Activated T-helper 1 cell treated with anti-CD3 and anti-CD28 coated beads, Interleukin-12 subunit alpha, Interleukin-12 subunit beta, Interleukin-2, Interleukin-4 antibody, amounts not matched to agents 30 ng/mL and 10 ng/mL and 1 ng/mL, durations not matched to agents 14 hours and 24 hours and 36 hours (primary cell): ENCODE results near the gene SNAI3. TPM values are rescaled to one million over a fixed set of nuclear protein-coding genes. Genes with fewer than 3 reads are reported as not detected.
"Not testable (repeated sequence)": the region's sequence is repeated elsewhere in the genome, so short reads cannot be mapped to it uniquely, and the experiment has no call there.

Experiments used
- DNase-seq: peaks from one replicate; pipeline ENCODE4 v3.0.0; 2021; ENCODE audit warnings: low spot score
- H3K27ac Mint-ChIP-seq: one replicate; pipeline ENCODE4 v1.8.0; 2021; ENCODE audit warnings: mild to moderate bottlenecking, mixed read lengths
- H3K27me3 Mint-ChIP-seq: one replicate; pipeline ENCODE4 v1.8.0; 2022; ENCODE audit warnings: mild to moderate bottlenecking, moderate library complexity, mixed read lengths; ENCODE audit not compliant: insufficient read depth
- H3K36me3 Mint-ChIP-seq: one replicate; pipeline ENCODE4 v1.8.0; 2021; ENCODE audit warnings: low read depth, mixed read lengths
- H3K4me1 Mint-ChIP-seq: one replicate; pipeline ENCODE4 v1.8.0; 2021; ENCODE audit warnings: low read depth, mixed read lengths
- H3K4me3 Mint-ChIP-seq: one replicate; pipeline ENCODE4 v1.8.0; 2021; ENCODE audit warnings: mild to moderate bottlenecking, moderate library complexity, mixed read lengths
- H3K9me3 Mint-ChIP-seq: one replicate; pipeline ENCODE4 v1.8.0; 2021; ENCODE audit warnings: mixed read lengths
- intact Hi-C: fragments of 100-400 bp; cut with micrococcal nuclease; formaldehyde crosslinking; loops from one replicate; pipeline ENCODE4 v1.15.1; 2024
- total RNA-seq: library from RNA; stranded (reverse); gene quantifications from 2 replicates; pipeline ENCODE4 v1.2.3, GENCODE V29; 2022

Gene SNAI3
- total RNA-seq, 1 donor from 2014 or later: 2.4 TPM

DNA sequence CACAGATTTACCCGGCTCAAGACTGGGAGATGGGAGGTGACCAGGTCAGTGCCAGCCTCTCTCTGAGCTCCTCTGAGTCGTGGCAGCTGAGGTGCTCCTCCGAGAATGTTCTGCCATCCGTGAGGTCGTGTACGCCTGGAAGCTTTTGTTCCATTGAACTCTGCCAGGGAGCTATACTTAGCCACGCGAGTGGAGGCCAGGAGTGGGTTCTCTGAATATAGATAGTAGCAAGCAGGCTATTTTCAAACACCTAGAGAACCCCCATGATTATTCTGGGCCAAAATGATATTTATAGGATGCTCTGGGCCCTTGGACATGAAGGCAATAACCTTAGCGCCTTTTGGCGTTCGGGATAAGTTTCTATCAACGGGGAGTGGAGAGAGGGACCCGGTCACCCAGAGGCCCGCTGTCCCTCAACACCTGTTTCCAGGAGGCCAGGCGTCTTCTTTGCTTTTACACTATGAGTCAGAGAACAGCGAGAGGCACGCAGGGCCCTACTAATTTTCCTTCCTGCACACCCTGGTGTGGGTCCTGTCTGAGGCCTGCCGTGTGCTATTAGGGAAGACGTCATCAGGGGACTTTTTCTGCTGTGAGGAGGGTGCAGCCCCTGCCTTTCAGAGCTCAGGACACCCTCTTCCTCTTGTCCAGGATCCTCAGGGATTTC lies 12.5 kb downstream of the SNAI3 start:
- Mint-ChIP-seq H3K27ac (no peak overlapping the region), H3K36me3 (peaks cover 7% of the 10 kb centered on the region), H3K9me3 (no peaks in the 10 kb centered on the region)

DNA sequence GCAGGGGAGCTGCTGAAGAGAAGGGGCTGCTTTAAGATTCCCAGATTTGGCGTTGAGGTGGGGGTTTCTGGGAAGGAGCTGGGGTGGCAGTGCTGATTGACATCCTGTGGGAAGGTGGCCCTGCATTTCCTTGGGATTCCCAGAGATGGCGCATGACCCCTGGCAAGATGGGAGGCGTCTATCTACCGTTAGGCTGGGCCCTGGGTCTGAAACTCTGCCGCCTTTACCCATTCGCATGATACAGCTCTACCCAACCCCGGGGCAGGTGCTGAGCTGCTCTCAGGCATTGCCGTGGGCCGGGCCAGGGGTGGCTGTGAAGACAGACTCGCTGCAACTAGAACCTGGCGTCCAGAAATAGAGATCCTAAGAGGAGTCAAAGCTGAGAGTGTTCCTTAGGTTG lies 13.5 kb downstream of the SNAI3 start:
- Mint-ChIP-seq H3K9me3 (no peaks in the 10 kb centered on the region), H3K27me3 (no peaks in the 10 kb centered on the region), H3K4me1 (no peaks in the 10 kb centered on the region), H3K27ac (no peak overlapping the region), H3K4me3 (no peak overlapping the region), H3K36me3 (peaks cover 11% of the 10 kb centered on the region)
- no peak for DNase-seq
- intact Hi-C loops: no loop called here

More for the DNA sequence above, 12.5 kb downstream of the SNAI3 start:
- DNase-seq: no peak
- Mint-ChIP-seq H3K4me3 (no peak overlapping the region), H3K27me3 (no peaks in the 10 kb centered on the region), H3K4me1 (no peaks in the 10 kb centered on the region)
- intact Hi-C loops: no loop called here

DNA sequence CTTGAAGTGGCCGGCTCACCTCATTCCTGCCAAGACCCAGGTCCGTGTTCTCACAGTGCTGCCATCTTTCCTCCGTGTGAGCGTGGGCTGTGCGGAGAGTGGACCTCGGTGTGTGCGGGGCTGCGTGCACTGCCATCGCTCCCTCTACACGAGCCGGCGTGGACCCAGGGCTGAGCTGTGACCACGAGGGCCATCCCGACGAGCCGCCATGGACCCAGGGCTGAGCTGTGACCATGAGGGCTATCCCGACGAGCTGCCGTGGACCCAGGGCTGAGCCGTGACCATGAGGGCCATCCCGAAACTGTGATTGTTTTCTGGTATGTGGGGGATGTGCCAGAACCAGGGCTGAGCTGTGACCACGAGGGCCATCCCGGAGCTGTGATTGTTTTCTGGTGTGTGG lies 14.5 kb downstream of the SNAI3 start:
- no peaks in the 10 kb centered on the region for H3K27me3 Mint-ChIP-seq
- H3K36me3 Mint-ChIP-seq: peaks cover 13% of the 10 kb centered on the region
- H3K4me3 Mint-ChIP-seq: no peak overlapping the region
- H3K4me1 Mint-ChIP-seq: no peaks in the 10 kb centered on the region
- intact Hi-C loops: no loop called here
- DNase-seq: no peak
- H3K9me3 Mint-ChIP-seq: no peaks in the 10 kb centered on the region
- H3K27ac Mint-ChIP-seq: no peak overlapping the region

DNA sequence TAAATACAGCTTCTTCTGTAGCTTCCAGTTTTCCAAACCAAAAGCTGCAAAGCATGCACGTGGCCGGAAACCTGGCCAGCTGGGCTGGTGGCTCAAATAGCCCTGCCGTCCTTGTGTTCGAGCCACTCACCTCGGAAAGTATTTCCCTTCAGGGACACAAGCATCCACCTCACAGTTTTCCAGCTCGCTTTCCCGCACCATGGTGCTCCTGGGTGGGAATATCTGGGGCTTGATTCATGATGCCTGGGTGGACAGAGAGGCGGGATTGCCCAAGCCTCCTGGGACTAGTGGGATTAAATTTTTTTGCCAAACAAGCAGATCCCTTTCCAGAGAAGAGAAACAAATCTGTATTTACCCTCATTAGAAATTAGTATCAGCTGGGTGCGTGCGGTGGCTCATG lies 16.3 kb downstream of the SNAI3 start:
- Mint-ChIP-seq H3K4me3 (no peak overlapping the region), H3K27me3 (no peaks in the 10 kb centered on the region), H3K36me3 (peaks cover 11% of the 10 kb centered on the region), H3K4me1 (peaks cover 3% of the 10 kb centered on the region), H3K27ac (no peak overlapping the region), H3K9me3 (no peaks in the 10 kb centered on the region)
- intact Hi-C loops: loop anchor here (10.0 kb wide), 1 partner anchor 1285 kb away; the partner anchor contains the start of gene FBXO31
- no peak for DNase-seq

DNA sequence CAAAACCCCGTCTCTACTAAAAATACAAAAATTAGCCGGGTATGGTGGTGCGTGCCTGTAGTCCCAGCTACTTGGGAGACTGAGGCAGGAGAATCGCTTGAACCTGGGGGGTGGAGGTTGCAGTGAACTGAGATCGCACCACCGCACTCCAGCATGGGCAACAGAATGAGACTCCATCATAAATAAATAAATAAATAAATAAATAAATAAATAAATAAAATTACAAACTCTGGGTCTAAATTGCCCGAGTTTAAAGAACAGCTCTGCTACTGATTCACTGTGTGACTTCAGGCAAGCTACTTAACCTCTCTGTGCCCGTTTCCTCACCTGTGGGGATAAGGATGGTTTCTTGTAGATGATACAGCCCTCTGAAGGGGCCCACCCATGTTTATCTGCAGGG lies 16.8 kb downstream of the SNAI3 start:
- H3K9me3 Mint-ChIP-seq, H3K4me3 Mint-ChIP-seq, H3K27ac Mint-ChIP-seq, DNase-seq, H3K27me3 Mint-ChIP-seq, H3K4me1 Mint-ChIP-seq: not testable (repeated sequence)
- intact Hi-C loops: loop anchor here (10.0 kb wide), 1 partner anchor 1285 kb away; the partner anchor contains the start of gene FBXO31
- H3K36me3 Mint-ChIP-seq: peaks cover 11% of the 10 kb centered on the region

DNA sequence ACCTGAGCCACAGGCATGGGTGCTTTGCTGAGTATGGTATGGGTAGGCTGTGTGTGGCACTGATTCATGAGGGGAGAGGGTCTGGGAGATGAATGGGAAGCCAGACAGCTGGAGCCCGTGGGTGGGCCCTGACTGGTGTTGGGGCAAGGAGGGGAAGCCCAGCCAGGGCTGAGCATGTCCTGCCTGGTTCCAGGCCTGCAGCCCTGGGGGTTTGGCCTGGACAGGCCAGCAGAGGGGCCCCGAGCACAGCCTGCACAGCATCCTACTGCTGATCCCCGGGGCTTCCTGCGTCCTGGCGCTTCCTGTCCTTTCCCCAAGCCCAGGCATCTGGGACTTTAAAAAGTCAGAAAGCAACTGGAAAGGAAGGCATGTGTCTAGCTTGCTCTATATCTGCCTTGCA lies 18.8 kb downstream of the SNAI3 start:
- Mint-ChIP-seq H3K4me3 (no peak overlapping the region), H3K9me3 (no peaks in the 10 kb centered on the region), H3K27ac (no peak overlapping the region), H3K27me3 (no peaks in the 10 kb centered on the region), H3K4me1 (peaks cover 6% of the 10 kb centered on the region), H3K36me3 (peaks cover 8% of the 10 kb centered on the region)
- intact Hi-C loops: loop anchor here (10.0 kb wide), 1 partner anchor 1283 kb away; the partner anchor contains the start of gene FBXO31
- no peak for DNase-seq

DNA sequence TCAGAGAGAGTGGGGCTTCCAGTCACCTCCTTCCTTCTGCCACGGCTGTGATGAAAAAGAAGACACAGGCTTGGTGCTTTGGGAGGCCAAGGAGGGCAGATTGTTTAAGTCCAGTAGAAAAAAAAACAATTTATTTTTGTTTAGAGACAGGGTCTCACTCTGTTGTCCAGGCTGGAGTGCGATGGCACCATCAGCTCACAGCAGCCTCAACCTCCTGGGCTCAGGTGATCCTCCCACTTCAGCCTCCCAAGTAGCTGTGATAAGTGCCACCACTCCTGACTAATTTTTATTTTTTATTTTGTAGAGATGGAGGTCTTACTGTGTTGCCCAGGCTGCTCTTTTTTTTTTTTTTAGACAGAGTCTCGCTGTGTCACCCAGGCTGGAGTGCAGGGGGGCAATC lies 20.7 kb downstream of the SNAI3 start:
- no peak overlapping the region for H3K4me3 Mint-ChIP-seq
- H3K27ac Mint-ChIP-seq: no peak overlapping the region
- H3K36me3 Mint-ChIP-seq: peaks cover 8% of the 10 kb centered on the region
- H3K4me1 Mint-ChIP-seq: peaks cover 20% of the 10 kb centered on the region
- H3K9me3 Mint-ChIP-seq: no peaks in the 10 kb centered on the region
- intact Hi-C loops: loop anchor here (10.0 kb wide), 1 partner anchor 1281 kb away; the partner anchor contains the start of gene FBXO31
- no peak for DNase-seq
- H3K27me3 Mint-ChIP-seq: no peaks in the 10 kb centered on the region

DNA sequence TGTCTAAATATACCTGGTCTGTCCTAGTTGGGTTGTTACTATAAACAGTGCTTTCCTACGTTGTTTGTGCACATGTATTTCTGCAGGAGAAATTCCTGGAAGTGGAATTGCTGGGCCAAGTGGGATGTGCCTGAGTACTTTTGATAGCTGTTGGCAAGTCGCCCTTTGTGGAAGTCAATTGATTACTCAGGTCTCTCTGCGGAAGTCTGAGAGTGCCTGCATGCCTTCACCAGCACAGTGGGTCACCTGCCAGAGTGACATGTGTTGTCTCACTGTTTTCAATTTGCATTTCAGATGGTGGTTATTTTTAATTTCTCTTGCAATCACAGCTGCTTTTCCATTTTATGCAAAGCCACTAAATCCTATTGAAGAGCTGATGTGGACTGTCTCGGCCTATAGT lies 21.2 kb downstream of the SNAI3 start:
- no peaks in the 10 kb centered on the region for H3K27me3 Mint-ChIP-seq
- H3K36me3 Mint-ChIP-seq: peaks cover 8% of the 10 kb centered on the region
- peak overlapping the region; percentile 63 for H3K4me3 Mint-ChIP-seq
- peaks cover 20% of the 10 kb centered on the region for H3K4me1 Mint-ChIP-seq
- no peak for DNase-seq
- H3K9me3 Mint-ChIP-seq: no peaks in the 10 kb centered on the region
- intact Hi-C loops: loop anchor here (10.0 kb wide), 1 partner anchor 1280 kb away; the partner anchor contains the start of gene FBXO31
- H3K27ac Mint-ChIP-seq: no peak overlapping the region

DNA sequence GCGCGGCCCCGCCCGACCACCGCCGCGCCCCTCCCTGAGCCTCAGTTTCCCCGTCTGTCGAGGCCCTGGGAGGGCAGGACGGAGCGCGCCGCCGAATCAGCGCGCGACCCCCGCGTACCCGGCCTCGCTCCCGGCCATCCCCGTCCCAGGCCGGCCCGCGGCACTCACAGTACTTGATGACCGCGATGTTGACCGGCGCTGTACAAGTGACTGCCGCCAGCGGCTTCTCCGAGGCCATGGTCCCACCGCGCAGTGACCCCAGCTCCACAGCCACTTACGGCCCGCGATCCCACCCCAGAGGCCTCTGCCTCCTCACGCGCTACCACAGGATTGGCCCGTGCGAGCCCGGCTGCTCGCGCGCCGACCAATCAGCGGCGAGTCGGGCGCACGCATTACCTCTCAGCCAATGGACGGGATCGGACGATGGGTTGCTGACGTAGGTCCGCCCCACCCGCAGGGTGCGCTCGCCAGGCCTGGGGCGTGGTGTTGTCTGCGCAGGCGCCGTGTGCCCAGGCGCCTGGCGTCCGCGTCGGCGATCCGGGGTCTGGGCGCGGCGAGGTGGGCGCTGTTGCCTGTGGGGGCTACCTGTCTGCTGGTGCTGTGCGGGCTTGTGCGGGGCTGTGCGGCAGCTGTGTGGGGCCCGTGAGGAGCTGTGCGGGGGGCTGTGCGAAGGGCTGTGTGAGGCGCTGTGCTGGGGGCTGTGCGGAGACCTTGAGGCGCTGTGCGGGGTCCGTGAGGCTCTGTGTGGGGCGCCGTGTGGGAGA lies 23.3 kb downstream of the SNAI3 start, which contains the start of gene MVD:
MVD (minus strand) TSS at position 249 of the 764 bp plus-strand sequence; CDS start at position 238, 11 bp downstream.
- H3K4me3 Mint-ChIP-seq: peak within 1 kb of the TSS; percentile 88
- H3K9me3 Mint-ChIP-seq: no peaks in the 10 kb centered on the region
- H3K27ac Mint-ChIP-seq: peak within 1 kb of the TSS; percentile 84
- peaks cover 20% of the 10 kb centered on the region for H3K4me1 Mint-ChIP-seq
- intact Hi-C loops: loop anchor here (1.0 to 10.0 kb wide), 8 partner anchors 12 to 1278 kb away; partner anchors contain the start of genes CTU2, CYBA, FBXO31 and GALNS
- H3K36me3 Mint-ChIP-seq: peaks cover 5% of the 10 kb centered on the region
- no peaks in the 10 kb centered on the region for H3K27me3 Mint-ChIP-seq
- peak; percentile 96 for DNase-seq

DNA sequence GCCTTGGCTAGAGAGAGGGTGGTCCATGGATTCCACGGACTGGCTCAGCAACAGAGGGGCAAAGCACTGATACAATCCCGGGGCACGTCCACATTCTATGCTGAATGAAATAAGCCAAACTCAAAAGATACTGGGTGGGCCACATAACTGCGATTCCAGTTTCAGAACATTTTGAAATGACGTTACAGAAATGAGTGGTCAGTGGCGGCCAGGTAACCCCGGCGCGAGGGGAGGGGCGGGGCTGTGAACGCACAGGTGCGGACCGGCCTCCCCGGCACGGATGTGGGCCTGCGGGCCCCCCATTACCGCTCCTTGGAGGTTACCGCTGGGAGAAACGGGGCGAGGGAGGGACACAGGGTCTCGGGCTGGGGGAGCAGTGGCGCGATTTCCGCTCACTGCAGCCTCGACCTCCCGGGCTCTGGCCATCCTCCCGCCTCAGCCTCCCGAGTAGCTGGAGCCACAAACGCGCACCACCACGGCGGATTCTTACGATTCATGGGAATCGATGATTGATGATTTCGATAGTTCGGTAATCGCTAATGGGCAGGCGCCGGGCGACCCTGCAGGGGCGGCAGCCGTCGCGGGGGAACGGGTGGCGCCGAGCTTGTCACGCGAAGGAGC lies 24.0 kb downstream of the SNAI3 start:
- peaks cover 20% of the 10 kb centered on the region for H3K4me1 Mint-ChIP-seq
- intact Hi-C loops: loop anchor here (5.0 to 10.0 kb wide), 2 partner anchors 195 to 1278 kb away; partner anchors contain the start of genes FBXO31, GALNS and TRAPPC2L
- H3K9me3 Mint-ChIP-seq: no peaks in the 10 kb centered on the region
- peak overlapping the region; percentile 84 for H3K27ac Mint-ChIP-seq
- peak overlapping the region; percentile 84 for H3K4me3 Mint-ChIP-seq
- peaks cover 5% of the 10 kb centered on the region for H3K36me3 Mint-ChIP-seq
- H3K27me3 Mint-ChIP-seq: no peaks in the 10 kb centered on the region
- DNase-seq: no peak

DNA sequence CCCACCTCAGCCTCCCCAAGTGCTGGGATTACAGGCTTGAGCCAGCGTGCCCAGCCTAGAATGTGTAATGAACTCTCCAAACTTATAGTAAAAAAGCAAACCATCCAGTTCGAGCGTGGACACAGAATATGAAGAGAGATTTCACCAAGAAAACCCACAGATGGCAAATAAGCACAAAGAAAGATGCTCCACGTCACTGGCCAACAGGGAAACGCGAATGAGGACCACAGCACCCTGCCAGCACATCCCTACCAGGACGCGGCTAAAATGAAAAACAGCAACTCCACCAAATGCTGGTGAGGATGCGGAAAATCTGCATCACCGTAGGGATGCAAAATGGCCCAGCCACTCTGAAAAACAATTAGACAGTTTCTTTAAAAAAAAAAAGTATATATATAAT lies 24.8 kb downstream of the SNAI3 start:
- peaks cover 3% of the 10 kb centered on the region for H3K36me3 Mint-ChIP-seq
- H3K4me3 Mint-ChIP-seq: peak overlapping the region; percentile 84
- peak overlapping the region; percentile 6 for H3K27ac Mint-ChIP-seq
- no peaks in the 10 kb centered on the region for H3K9me3 Mint-ChIP-seq
- peaks cover 20% of the 10 kb centered on the region for H3K4me1 Mint-ChIP-seq
- no peak for DNase-seq
- intact Hi-C loops: loop anchor here (5.0 to 10.0 kb wide), 2 partner anchors 196 to 1277 kb away; partner anchors contain the start of genes FBXO31, GALNS and TRAPPC2L
- H3K27me3 Mint-ChIP-seq: no peaks in the 10 kb centered on the region

DNA sequence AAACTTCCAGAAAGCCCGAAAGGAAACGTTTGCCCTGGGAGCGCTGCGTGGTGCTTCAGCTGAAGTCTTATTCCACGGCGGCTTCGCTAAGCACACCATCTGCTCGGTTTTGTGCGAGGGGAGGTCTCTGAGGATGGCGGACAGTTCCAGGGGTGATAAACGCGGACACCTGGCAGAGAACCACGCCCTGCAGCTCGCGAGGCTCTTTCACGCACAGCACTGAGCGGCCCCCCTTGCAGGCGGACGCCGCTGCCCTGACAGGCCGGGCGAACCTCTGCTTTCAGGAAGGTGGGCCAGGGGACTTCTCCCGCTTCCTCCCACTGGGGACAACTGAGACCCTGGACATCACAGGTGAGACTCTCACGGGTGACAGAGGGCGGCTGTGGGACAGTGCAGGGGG lies 27.1 kb downstream of the SNAI3 start:
- H3K27me3 Mint-ChIP-seq: no peaks in the 10 kb centered on the region
- no peak for DNase-seq
- H3K9me3 Mint-ChIP-seq: no peaks in the 10 kb centered on the region
- H3K4me3 Mint-ChIP-seq: no peak overlapping the region
- H3K36me3 Mint-ChIP-seq: peaks cover 8% of the 10 kb centered on the region
- intact Hi-C loops: no loop called here
- peaks cover 14% of the 10 kb centered on the region for H3K4me1 Mint-ChIP-seq
- no peak overlapping the region for H3K27ac Mint-ChIP-seq
